ENCODE results near the gene FOXA2. TPM values are rescaled to one million over a fixed set of nuclear protein-coding genes. Genes with fewer than 3 reads are reported as not detected.

The FOXA2 gene
- total RNA-seq, 2 experiments from 2014 or later = not detected

GRCh38 chr20:22559711-22560318, 24.6 kb downstream of the FOXA2 start:
- ChIA-PET POLR2A (no interaction called here), CTCF (no interaction called here)
- H3K9me3 Mint-ChIP-seq = no peaks in the 10 kb centered on the region
- no peak overlapping the region for H3K27ac ChIP-seq (ENCODE audit: low read depth in 1 of 2, low read length in 2 of 2)
- H3K36me3 Mint-ChIP-seq (ENCODE audit: low read depth) = no peaks in the 10 kb centered on the region
- no peak overlapping the region for H3K4me3 Mint-ChIP-seq
- peaks cover 70% of the 10 kb centered on the region for H3K27me3 Mint-ChIP-seq
- no peak overlapping the region for H3K4me3 ChIP-seq (ENCODE audit: low read length)
- H3K36me3 ChIP-seq (ENCODE audit: insufficient read depth, low read length) = no peaks in the 10 kb centered on the region
- ATAC-seq (ENCODE audit: poor library complexity) = no peak
- TF ChIP-seq, protein P1, sequence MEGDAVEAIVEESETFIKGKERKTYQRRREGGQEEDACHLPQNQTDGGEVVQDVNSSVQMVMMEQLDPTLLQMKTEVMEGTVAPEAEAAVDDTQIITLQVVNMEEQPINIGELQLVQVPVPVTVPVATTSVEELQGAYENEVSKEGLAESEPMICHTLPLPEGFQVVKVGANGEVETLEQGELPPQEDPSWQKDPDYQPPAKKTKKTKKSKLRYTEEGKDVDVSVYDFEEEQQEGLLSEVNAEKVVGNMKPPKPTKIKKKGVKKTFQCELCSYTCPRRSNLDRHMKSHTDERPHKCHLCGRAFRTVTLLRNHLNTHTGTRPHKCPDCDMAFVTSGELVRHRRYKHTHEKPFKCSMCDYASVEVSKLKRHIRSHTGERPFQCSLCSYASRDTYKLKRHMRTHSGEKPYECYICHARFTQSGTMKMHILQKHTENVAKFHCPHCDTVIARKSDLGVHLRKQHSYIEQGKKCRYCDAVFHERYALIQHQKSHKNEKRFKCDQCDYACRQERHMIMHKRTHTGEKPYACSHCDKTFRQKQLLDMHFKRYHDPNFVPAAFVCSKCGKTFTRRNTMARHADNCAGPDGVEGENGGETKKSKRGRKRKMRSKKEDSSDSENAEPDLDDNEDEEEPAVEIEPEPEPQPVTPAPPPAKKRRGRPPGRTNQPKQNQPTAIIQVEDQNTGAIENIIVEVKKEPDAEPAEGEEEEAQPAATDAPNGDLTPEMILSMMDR (IDR thresholded peaks at IDR 0.05) = no peak
- DNase-seq = no peak
- H3K4me1 Mint-ChIP-seq (ENCODE audit: low read depth) = no peaks in the 10 kb centered on the region
- H3K9me3 ChIP-seq (ENCODE audit: control insufficient read depth in 1 of 2, insufficient read depth in 1 of 2, low read length in 2 of 2) = peaks cover 0 to 16% of the 10 kb centered on the region in 2 experiments
- intact Hi-C loops (cut with DNase I, micrococcal nuclease) = no loop called here
- peaks cover 34 to 41% of the 10 kb centered on the region in 2 experiments for H3K27me3 ChIP-seq (ENCODE audit: control insufficient read depth in 1 of 2, insufficient read depth in 2 of 2, low read length in 2 of 2)
- H3K4me1 ChIP-seq (ENCODE audit: insufficient read depth, low read length) = no peaks in the 10 kb centered on the region
- no peak overlapping the region for H3K27ac Mint-ChIP-seq

DNA sequence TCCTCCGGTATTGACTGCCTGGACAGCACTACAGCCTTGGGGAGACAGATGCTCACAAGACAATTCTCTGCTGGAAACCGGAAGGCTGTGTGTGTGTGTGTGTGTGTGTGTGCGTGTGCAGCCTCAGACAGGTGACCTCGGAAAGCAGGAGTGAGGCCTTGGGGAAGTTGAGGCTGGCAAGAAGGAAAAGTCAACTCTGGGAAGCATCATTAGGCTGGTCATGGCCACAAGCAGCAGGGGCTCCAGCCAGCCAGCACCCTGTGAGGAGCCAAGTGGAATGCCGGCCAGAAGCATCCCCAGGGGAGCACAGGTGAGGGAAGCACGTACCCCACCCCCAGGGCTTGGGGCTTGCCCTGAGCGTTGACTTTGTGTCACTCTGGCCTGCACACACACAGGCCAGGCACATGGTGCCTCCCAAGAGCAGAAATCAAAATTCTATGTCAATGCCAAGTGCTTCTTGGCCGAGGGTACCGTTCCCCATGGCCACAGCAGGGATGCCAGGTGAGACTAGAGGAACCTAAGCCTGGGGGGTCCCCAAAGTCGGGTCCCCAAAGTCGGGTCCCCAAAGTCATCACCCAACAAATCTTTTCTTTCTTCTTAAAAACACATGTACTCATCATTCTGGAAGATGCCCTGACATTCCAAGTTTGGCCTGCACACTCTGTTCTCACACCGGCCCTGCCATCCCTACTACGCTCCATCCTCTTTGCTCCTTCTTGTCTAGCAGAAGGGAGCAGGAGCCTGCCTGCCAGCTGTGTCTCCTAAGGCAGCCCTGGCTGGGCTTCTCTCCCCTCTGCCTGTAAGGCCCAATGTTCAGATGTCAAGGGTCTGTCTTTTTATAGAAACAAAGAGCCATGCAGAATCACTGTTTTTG, 26.7 kb downstream of the FOXA2 start:
- ChIA-PET CTCF (no interaction called here), POLR2A (no interaction called here)
- no peaks in the 10 kb centered on the region for H3K9me3 Mint-ChIP-seq
- peaks cover 55% of the 10 kb centered on the region for H3K27me3 Mint-ChIP-seq
- no peak overlapping the region for H3K4me3 Mint-ChIP-seq
- no peak overlapping the region for H3K27ac Mint-ChIP-seq
- H3K36me3 Mint-ChIP-seq (ENCODE audit: low read depth) = no peaks in the 10 kb centered on the region
- TF ChIP-seq, protein P1 (IDR thresholded peaks at IDR 0.05) = no peak
- Histone ChIP-seq H3K4me1 (ENCODE audit: insufficient read depth, low read length) (no peaks in the 10 kb centered on the region), H3K9me3 (ENCODE audit: control insufficient read depth in 1 of 2, insufficient read depth in 1 of 2, low read length in 2 of 2) (peaks cover 0 to 16% of the 10 kb centered on the region in 2 experiments), H3K4me3 (ENCODE audit: low read length) (no peak overlapping the region), H3K27ac (ENCODE audit: low read depth in 1 of 2, low read length in 2 of 2) (no peak overlapping the region), H3K36me3 (ENCODE audit: insufficient read depth, low read length) (no peaks in the 10 kb centered on the region), H3K27me3 (ENCODE audit: control insufficient read depth in 1 of 2, insufficient read depth in 2 of 2, low read length in 2 of 2) (peaks cover 21 to 25% of the 10 kb centered on the region in 2 experiments)
- no peaks in the 10 kb centered on the region for H3K4me1 Mint-ChIP-seq (ENCODE audit: low read depth)
- intact Hi-C loops (cut with DNase I, micrococcal nuclease) = no loop called here
- no peak for ATAC-seq (ENCODE audit: poor library complexity)
- no peak for DNase-seq

DNA sequence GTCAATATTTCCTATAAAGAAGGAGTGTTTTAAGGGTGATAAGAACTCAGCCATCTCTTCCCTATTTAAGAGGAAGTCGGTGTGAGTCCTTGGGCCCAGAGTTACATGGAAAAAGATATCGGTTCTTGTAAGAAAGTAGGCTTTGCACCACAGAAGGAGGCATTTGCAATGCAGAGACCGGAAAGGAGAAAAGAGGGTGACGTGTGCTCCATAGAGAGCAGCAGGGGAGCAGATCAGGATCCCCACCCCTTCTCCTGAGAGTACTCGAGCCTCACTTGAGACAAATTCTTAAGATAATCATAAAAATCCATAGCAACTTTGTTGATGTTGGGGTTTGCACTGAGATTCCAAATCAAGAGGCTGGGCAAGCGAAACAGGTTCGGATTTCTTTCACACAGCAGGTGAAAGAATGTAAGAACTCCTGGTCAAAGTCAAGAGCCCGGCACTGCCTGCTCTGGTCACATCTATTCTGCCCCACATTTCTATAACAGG, 27.8 kb downstream of the FOXA2 start:
- Histone ChIP-seq H3K9me3 (ENCODE audit: control insufficient read depth in 1 of 2, insufficient read depth in 1 of 2, low read length in 2 of 2) (peaks cover 0 to 16% of the 10 kb centered on the region in 2 experiments), H3K4me1 (ENCODE audit: insufficient read depth, low read length) (no peaks in the 10 kb centered on the region), H3K27me3 (ENCODE audit: control insufficient read depth in 1 of 2, insufficient read depth in 2 of 2, low read length in 2 of 2) (peaks cover 13 to 17% of the 10 kb centered on the region in 2 experiments), H3K4me3 (ENCODE audit: low read length) (no peak overlapping the region), H3K36me3 (ENCODE audit: insufficient read depth, low read length) (no peaks in the 10 kb centered on the region), H3K27ac (ENCODE audit: low read depth in 1 of 2, low read length in 2 of 2) (no peak overlapping the region)
- Mint-ChIP-seq H3K27ac (no peak overlapping the region), H3K4me3 (no peak overlapping the region), H3K4me1 (ENCODE audit: low read depth) (no peaks in the 10 kb centered on the region), H3K27me3 (peaks cover 44% of the 10 kb centered on the region), H3K36me3 (ENCODE audit: low read depth) (no peaks in the 10 kb centered on the region), H3K9me3 (no peaks in the 10 kb centered on the region)
- DNase-seq = no peak
- CTCF ChIA-PET = no interaction called here
- TF ChIP-seq, protein P1 (IDR thresholded peaks at IDR 0.05) = no peak
- POLR2A ChIA-PET = no interaction called here
- no peak for ATAC-seq (ENCODE audit: poor library complexity)
- intact Hi-C loops (cut with DNase I, micrococcal nuclease) = no loop called here

All from CD4-positive, alpha-beta T cell (primary cell).